SU-DHL-6 (cell line): ENCODE results near the gene ZFR2.

Source experiments
- H2AFZ ChIP-seq: fragments of 200-600 bp; sonication (generic); 2 replicates; pipeline ENCODE4 v1.6.1; 2014; ENCODE audit warnings: low read depth, mild to moderate bottlenecking, moderate library complexity, mixed read lengths, antibody characterized with exemption, low read length; ENCODE audit not compliant: severe bottlenecking
- H3F3A ChIP-seq: fragments of 200-600 bp; shearing (Covaris generic); 2 replicates; pipeline ENCODE4 v1.6.0; 2016; ENCODE audit warnings: antibody characterized with exemption, mild to moderate bottlenecking; ENCODE audit not compliant: insufficient read depth
- H3K27ac ChIP-seq: fragments of 200-600 bp; sonication (generic); 2 replicates; pipeline ENCODE4 v1.5.1; 2016; ENCODE audit warnings: low read depth, mild to moderate bottlenecking, low read length, moderate library complexity, mixed read lengths
- H3K27me3 ChIP-seq: fragments of 200-600 bp; sonication (generic), shearing (Covaris generic); 2 replicates; pipeline ENCODE4 v1.6.0; 2014; ENCODE audit warnings: mild to moderate bottlenecking, low read length
- H3K36me3 ChIP-seq: fragments of 200-600 bp; sonication (generic); 2 replicates; pipeline ENCODE4 v1.6.1; 2014; ENCODE audit warnings: mild to moderate bottlenecking, low read length, mixed read lengths
- H3K4me2 ChIP-seq: fragments of 300-600, 200-600 bp; shearing (Covaris generic), sonication (generic); 2 replicates; pipeline ENCODE4 v1.6.0; 2014; ENCODE audit warnings: low read length, low read depth, mild to moderate bottlenecking; ENCODE audit not compliant: poor library complexity, severe bottlenecking
- H3K4me3 ChIP-seq: fragments of 200-600 bp; sonication (generic); 2 replicates; pipeline ENCODE4 v1.5.1; 2014; ENCODE audit warnings: antibody characterized with exemption, low read length, mild to moderate bottlenecking, mixed read lengths; ENCODE audit not compliant: insufficient read depth, poor library complexity, severe bottlenecking
- H3K79me2 ChIP-seq: fragments of 200-600 bp; sonication (generic); 2 replicates; pipeline ENCODE4 v1.6.1; 2014; ENCODE audit warnings: mild to moderate bottlenecking, low read length, moderate library complexity; ENCODE audit not compliant: insufficient read depth
- H3K9ac ChIP-seq: fragments of 200-600 bp; sonication (generic); 2 replicates; pipeline ENCODE4 v1.7.0; 2014; ENCODE audit warnings: mild to moderate bottlenecking, low read length
- H3K9me2 ChIP-seq: fragments of 200-600 bp; sonication (generic); replicated peaks from 2 replicates; pipeline ENCODE4 v1.6.1; 2014; ENCODE audit warnings: low read length; ENCODE audit not compliant: insufficient read depth
- H3K9me3 ChIP-seq: fragments of 200-600 bp; sonication (generic); 2 replicates; pipeline ENCODE4 v1.6.1; 2014; ENCODE audit warnings: low read length, mixed read lengths; ENCODE audit not compliant: insufficient read depth
- H4K20me1 ChIP-seq: fragments of 200-600 bp; sonication (generic); 2 replicates; pipeline ENCODE4 v1.6.1; 2014; ENCODE audit warnings: low read depth, mild to moderate bottlenecking, antibody characterized with exemption, low read length, moderate library complexity, mixed read lengths
- EZH2phosphoT487 ChIP-seq: fragments of 200-600 bp; sonication (generic), shearing (Covaris generic); conservative IDR thresholded peaks from 2 replicates; pipeline ENCODE4 v1.6.1; 2018; ENCODE audit warnings: mild to moderate bottlenecking, antibody characterized with exemption, low read length, moderate library complexity, mixed read lengths
- TF ChIP-seq, protein P1 (sequence below): fragments of 200-600 bp; sonication (generic); IDR thresholded peaks from one replicate; pipeline ENCODE4 v1.5.1; 2017; ENCODE audit warnings: antibody characterized with exemption, mild to moderate bottlenecking, low read length, moderate library complexity; ENCODE audit not compliant: insufficient read depth, poor library complexity, severe bottlenecking

Gene ZFR2

DNA sequence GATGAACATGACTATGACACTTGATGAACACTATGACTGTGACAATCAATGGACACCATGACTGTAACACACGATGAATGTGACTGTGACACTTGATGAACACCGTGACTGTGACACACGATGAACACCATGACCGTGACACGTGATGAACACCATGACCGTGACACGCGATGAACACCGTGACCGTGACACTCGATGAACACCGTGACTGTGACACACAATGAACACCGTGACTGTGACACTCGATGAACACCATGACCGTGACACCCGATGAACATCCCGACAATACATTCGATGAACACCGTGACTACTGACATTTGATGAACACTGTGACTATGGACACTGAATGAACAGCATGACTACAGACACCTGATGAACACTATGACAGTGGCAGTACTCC lies 30.9 kb downstream of the ZFR2 start:
- no peaks in the 10 kb centered on the region for H3K9me2 ChIP-seq
- H3K9me3 ChIP-seq: peaks cover 10% of the 10 kb centered on the region; the same call in 1 of the 2 replicates
- H3K4me3 ChIP-seq: no peak overlapping the region
- H3K27ac ChIP-seq: no peak overlapping the region
- no peaks in the 10 kb centered on the region for H3F3A ChIP-seq
- no peak overlapping the region for H3K9ac ChIP-seq
- H3K79me2 ChIP-seq: no peaks in the 10 kb centered on the region
- no peaks in the 10 kb centered on the region for H3K27me3 ChIP-seq
- TF ChIP-seq EZH2phosphoT487: no peak
- TF ChIP-seq, protein P1, sequence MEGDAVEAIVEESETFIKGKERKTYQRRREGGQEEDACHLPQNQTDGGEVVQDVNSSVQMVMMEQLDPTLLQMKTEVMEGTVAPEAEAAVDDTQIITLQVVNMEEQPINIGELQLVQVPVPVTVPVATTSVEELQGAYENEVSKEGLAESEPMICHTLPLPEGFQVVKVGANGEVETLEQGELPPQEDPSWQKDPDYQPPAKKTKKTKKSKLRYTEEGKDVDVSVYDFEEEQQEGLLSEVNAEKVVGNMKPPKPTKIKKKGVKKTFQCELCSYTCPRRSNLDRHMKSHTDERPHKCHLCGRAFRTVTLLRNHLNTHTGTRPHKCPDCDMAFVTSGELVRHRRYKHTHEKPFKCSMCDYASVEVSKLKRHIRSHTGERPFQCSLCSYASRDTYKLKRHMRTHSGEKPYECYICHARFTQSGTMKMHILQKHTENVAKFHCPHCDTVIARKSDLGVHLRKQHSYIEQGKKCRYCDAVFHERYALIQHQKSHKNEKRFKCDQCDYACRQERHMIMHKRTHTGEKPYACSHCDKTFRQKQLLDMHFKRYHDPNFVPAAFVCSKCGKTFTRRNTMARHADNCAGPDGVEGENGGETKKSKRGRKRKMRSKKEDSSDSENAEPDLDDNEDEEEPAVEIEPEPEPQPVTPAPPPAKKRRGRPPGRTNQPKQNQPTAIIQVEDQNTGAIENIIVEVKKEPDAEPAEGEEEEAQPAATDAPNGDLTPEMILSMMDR: no peak
- no peak overlapping the region for H3K4me2 ChIP-seq
- no peaks in the 10 kb centered on the region for H4K20me1 ChIP-seq
- H2AFZ ChIP-seq: no peak overlapping the region
- H3K36me3 ChIP-seq: no peaks in the 10 kb centered on the region

DNA sequence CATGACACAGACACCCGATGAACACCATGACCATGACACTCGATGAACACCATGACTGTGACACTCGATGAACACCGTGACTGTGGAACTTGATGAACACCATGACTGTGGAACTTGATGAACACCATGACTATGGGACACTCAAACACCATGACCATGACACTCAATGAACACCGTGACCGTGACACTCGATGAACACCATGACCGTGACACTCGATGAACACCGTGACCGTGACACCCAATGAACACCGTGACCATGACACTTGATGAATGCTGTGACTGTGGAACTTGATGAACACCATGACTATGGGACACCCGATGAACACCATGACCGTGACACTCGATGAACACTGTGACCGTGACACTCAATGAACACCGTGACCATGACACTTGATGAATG lies 31.5 kb downstream of the ZFR2 start:
- peaks cover 10% of the 10 kb centered on the region; the same call in 1 of the 2 replicates for H3K9me3 ChIP-seq
- no peak overlapping the region for H3K4me2 ChIP-seq
- no peaks in the 10 kb centered on the region for H3K27me3 ChIP-seq
- H3K9ac ChIP-seq: no peak overlapping the region
- H3K4me3 ChIP-seq: no peak overlapping the region
- H4K20me1 ChIP-seq: no peaks in the 10 kb centered on the region
- H3K36me3 ChIP-seq: no peaks in the 10 kb centered on the region
- no peaks in the 10 kb centered on the region for H3K9me2 ChIP-seq
- no peaks in the 10 kb centered on the region for H3K79me2 ChIP-seq
- no peak for TF ChIP-seq EZH2phosphoT487
- TF ChIP-seq, protein P1: no peak
- no peak overlapping the region for H3K27ac ChIP-seq
- no peak overlapping the region for H2AFZ ChIP-seq
- H3F3A ChIP-seq: no peaks in the 10 kb centered on the region

DNA sequence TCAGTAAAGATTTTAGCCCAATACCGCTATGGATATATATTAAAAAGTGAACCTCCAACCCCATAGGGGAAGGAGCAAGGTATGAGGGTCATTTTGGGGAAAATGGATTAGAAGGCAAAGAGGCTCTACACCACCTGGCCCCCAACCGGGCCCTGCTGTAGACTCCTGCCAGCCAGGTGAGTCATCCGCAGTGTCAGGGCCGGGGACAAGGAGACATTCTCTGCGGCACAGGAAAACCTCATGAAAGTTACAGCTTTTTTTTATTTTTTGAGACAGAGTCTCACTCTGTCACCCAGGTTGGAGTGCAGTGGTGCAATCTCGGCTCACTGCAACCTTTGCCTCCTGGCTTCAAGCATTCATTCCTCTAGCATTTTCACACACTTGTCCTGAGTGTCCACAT lies 32.0 kb downstream of the ZFR2 start:
- no peaks in the 10 kb centered on the region for H3K79me2 ChIP-seq
- no peaks in the 10 kb centered on the region for H3K9me2 ChIP-seq
- no peaks in the 10 kb centered on the region for H3F3A ChIP-seq
- TF ChIP-seq, protein P1: no peak
- TF ChIP-seq EZH2phosphoT487: no peak
- no peak overlapping the region for H2AFZ ChIP-seq
- H3K4me3 ChIP-seq: no peak overlapping the region
- peaks cover 10% of the 10 kb centered on the region; the same call in 1 of the 2 replicates for H3K9me3 ChIP-seq
- no peaks in the 10 kb centered on the region for H4K20me1 ChIP-seq
- H3K27ac ChIP-seq: no peak overlapping the region
- no peak overlapping the region for H3K9ac ChIP-seq
- no peak overlapping the region for H3K4me2 ChIP-seq
- no peaks in the 10 kb centered on the region for H3K36me3 ChIP-seq
- no peaks in the 10 kb centered on the region for H3K27me3 ChIP-seq

DNA sequence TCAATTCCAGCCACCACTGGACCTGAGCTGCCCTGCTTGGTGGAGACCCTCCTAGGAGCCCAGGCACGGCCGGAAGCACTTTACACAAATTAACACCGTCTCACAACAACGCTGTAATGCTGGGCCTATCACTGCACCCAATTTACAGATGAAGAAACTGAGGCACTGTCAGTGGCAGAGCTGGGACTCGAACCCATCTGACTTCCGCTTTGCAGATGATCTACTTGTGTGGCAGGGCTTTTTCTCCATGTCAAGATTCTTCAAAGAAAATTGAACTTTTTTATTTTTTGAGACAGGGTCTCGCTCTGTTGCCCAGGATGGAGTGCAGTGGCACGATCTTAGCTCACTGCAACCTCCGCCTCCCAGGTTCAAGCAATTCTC lies 33.8 kb downstream of the ZFR2 start:
- Histone ChIP-seq H2AFZ (no peak overlapping the region), H3F3A (no peaks in the 10 kb centered on the region), H3K79me2 (no peaks in the 10 kb centered on the region), H3K9ac (no peak overlapping the region), H3K4me3 (no peak overlapping the region), H3K27me3 (no peaks in the 10 kb centered on the region), H3K9me3 (peaks cover 10% of the 10 kb centered on the region; the same call in 1 of the 2 replicates), H4K20me1 (no peaks in the 10 kb centered on the region), H3K27ac (no peak overlapping the region), H3K9me2 (no peaks in the 10 kb centered on the region), H3K36me3 (no peaks in the 10 kb centered on the region), H3K4me2 (no peak overlapping the region)
- TF ChIP-seq EZH2phosphoT487: no peak
- TF ChIP-seq, protein P1: no peak
